OCI-LY1 (cell line): ENCODE results near the gene TPST1.
"Not testable (repeated sequence)": the region's sequence is repeated elsewhere in the genome, so short reads cannot be mapped to it uniquely, and the experiment has no call there.

Experiments used
- CTCF ChIP-seq: fragments of 200-600 bp; sonication (generic), shearing (Covaris generic); IDR thresholded peaks from 2 replicates; pipeline ENCODE4 v1.5.1; 2017; ENCODE audit warnings: mild to moderate bottlenecking, antibody characterized with exemption, low read length, moderate library complexity, mixed read lengths
- EZH2 ChIP-seq: fragments of 200-600 bp; sonication (generic), shearing (Covaris generic); IDR thresholded peaks from 2 replicates; pipeline ENCODE4 v1.8.0; 2017; ENCODE audit warnings: borderline replicate concordance, mixed run types, mild to moderate bottlenecking, antibody characterized with exemption, low read length, moderate library complexity, mixed read lengths

GRCh38 chr7:66365031-66365430 is 159.9 kb downstream of the TPST1 start:
- TF ChIP-seq CTCF, EZH2: not testable (repeated sequence)
